ENCODE measurements around the gene CACNB2.

- TF ChIP-seq CTCF (IDR thresholded peaks at IDR 0.05 in 4 of 5, conservative IDR thresholded peaks at IDR 0.05 in 1 of 5) (no peak), POLR2A (IDR thresholded peaks at IDR 0.05) (no peak)
Measured at GRCh38 chr10:18144396-18144795, 4.2 kb downstream of the CACNB2 start.

Data from gastrocnemius medialis (tissue), 4 donors.